ENCODE results near the gene SSC5D.

GRCh38 chr19:55497763-55498162, 9.5 kb downstream of the SSC5D start:
- TF ChIP-seq CTCF (IDR thresholded peaks at IDR 0.05) (no peak), POLR2A (IDR thresholded peaks at IDR 0.05) (no peak)

Measured in vagina (tissue), 2 donors.